GM12872 (cell line): ENCODE results near the gene INPP5A.
A peak's percentile ranks its signal among the peaks of the same experiment; 100 is the strongest.

ENCODE experiments used
- TF ChIP-seq, protein P1 (sequence below): IDR thresholded peaks from 3 replicates; pipeline ENCODE4 v1.5.1; 2011; ENCODE audit warnings: low read depth, mild to moderate bottlenecking, low read length, moderate library complexity; ENCODE audit not compliant: insufficient read depth

INPP5A gene

GRCh38 chr10:132792796-132793195 lies 255.2 kb downstream of the INPP5A start:
- TF ChIP-seq, protein P1, sequence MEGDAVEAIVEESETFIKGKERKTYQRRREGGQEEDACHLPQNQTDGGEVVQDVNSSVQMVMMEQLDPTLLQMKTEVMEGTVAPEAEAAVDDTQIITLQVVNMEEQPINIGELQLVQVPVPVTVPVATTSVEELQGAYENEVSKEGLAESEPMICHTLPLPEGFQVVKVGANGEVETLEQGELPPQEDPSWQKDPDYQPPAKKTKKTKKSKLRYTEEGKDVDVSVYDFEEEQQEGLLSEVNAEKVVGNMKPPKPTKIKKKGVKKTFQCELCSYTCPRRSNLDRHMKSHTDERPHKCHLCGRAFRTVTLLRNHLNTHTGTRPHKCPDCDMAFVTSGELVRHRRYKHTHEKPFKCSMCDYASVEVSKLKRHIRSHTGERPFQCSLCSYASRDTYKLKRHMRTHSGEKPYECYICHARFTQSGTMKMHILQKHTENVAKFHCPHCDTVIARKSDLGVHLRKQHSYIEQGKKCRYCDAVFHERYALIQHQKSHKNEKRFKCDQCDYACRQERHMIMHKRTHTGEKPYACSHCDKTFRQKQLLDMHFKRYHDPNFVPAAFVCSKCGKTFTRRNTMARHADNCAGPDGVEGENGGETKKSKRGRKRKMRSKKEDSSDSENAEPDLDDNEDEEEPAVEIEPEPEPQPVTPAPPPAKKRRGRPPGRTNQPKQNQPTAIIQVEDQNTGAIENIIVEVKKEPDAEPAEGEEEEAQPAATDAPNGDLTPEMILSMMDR, result no peak

DNA sequence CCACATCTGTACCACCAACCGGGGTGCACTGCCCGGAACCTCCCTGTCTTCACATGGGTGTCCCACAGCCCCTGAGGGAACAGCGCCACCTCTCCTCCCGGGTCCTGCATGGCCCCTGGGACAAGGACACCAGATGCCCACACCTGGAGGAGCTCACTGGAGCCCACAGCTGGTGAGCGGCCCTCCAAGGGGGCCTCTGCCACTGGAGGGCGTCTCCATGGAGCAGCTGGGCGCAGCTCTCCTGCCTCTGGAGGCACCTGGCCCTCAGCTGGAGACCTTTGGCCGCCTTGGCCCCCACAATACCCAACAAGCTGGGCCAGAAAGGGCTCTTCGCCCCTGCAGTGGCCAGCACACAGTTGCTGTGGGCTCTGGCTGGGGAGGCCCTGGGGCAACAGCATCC lies 255.6 kb downstream of the INPP5A start:
- TF ChIP-seq, protein P1, result no peak

- TF ChIP-seq, protein P1, result 0 out of 3 replicates have a peak, but pooled peaks have one; percentile 4
These were observed 256.6 kb downstream of the INPP5A start for GRCh38 chr10:132793871-132794849.

- TF ChIP-seq, protein P1, result no peak
These were observed 259.3 kb downstream of the INPP5A start for GRCh38 chr10:132796846-132797245.

DNA sequence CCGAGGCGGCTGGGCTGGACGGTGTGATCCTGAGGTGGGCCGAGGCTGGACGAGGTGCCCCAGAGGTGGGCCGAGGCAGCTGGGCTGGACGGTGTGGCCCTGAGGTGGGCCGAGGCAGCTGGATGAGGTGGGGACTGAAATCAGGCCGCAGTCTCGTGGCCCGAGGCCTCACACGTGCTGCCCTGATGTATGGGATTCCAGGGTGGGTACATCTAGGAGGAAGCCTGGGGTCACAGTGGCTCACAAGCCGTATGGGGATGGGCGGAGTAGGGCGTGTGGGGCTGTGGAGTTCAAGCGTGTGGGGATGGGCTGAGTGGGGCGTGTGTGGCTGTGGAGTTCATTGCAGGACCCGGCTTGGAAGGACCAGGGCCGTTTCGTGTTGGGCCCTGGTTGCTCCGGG lies 260.8 kb downstream of the INPP5A start:
- TF ChIP-seq, protein P1, result no peak

GRCh38 chr10:132798876-132799275 lies 261.3 kb downstream of the INPP5A start:
- TF ChIP-seq, protein P1, result no peak

DNA sequence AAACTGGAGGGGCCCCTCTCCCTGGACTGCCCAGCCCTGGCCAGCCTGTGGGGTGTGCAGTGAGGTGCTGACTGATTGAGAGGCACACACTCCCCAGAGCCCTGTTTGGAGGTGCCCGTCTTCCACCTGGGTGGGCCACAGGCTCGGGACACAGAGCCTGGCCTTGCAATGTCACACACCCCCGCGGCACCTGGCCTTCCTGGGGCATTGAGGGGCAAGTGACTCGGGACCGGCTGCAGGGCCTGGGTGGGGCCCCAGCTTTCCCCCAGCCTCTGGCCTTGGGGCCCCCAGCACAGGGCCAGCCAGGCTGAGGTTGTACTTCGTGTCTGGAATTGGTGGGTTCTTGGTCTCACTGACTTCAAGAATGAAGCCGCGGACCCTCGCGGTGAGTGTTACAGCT lies 262.3 kb downstream of the INPP5A start:
- TF ChIP-seq, protein P1, result no peak
